NCI-H1092 (cell line): ENCODE data around the gene TRIM16.
A peak's percentile ranks its signal among the peaks of the same experiment; 100 is the strongest.
"Not testable (repeated sequence)": the region's sequence is repeated elsewhere in the genome, so short reads cannot be mapped to it uniquely, and the experiment has no call there.

Experiments used
- DNase-seq: peaks from one replicate; lab custom pipeline; 2025; lab: John Stamatoyannopoulos, UW

TRIM16 gene

GRCh38 chr17:15683824-15684478 lies at the start of gene TRIM16:
Gene TRIM16, minus strand, starts transcription at chr17:15684311. Its CDS starts 32,702 bp downstream, at chr17:15651609.
- peak; percentile 2 for DNase-seq

- not testable (repeated sequence) for DNase-seq
These were observed 49.2 kb upstream of the TRIM16 start for GRCh38 chr17:15733174-15733789.

- not testable (repeated sequence) for DNase-seq
These were observed 47.8 kb upstream of the TRIM16 start, which contains the start of gene TBC1D26 for GRCh38 chr17:15731900-15732299. Gene TBC1D26, plus strand, starts transcription at chr17:15732283. Its CDS starts 3,066 bp downstream, at chr17:15735349.

- not testable (repeated sequence) for DNase-seq
These were observed 46.4 kb upstream of the TRIM16 start for GRCh38 chr17:15730535-15730934.

GRCh38 chr17:15716601-15717563 lies 32.8 kb upstream of the TRIM16 start:
- DNase-seq, result not testable (repeated sequence)

GRCh38 chr17:15708879-15709278 lies 24.8 kb upstream of the TRIM16 start:
- not testable (repeated sequence) for DNase-seq

GRCh38 chr17:15704813-15705212 lies 20.7 kb upstream of the TRIM16 start:
- not testable (repeated sequence) for DNase-seq

- not testable (repeated sequence) for DNase-seq
These were observed 20.1 kb upstream of the TRIM16 start for GRCh38 chr17:15704239-15704638.

GRCh38 chr17:15699937-15700336 lies 15.8 kb upstream of the TRIM16 start:
- not testable (repeated sequence) for DNase-seq

GRCh38 chr17:15699413-15699924 lies 15.4 kb upstream of the TRIM16 start, which contains the start of gene ZNF286A:
Gene ZNF286A, plus strand, starts transcription at chr17:15699752. Its CDS starts 578 bp downstream, at chr17:15700330.
- DNase-seq, result peak; percentile 97

GRCh38 chr17:15698967-15699366 lies 14.9 kb upstream of the TRIM16 start:
- not testable (repeated sequence) for DNase-seq

GRCh38 chr17:15687494-15687893 lies 3.4 kb upstream of the TRIM16 start:
- DNase-seq, result not testable (repeated sequence)

GRCh38 chr17:15683135-15683534 lies 976 bp downstream of the TRIM16 start:
- DNase-seq, result not testable (repeated sequence)

- not testable (repeated sequence) for DNase-seq
These were observed 8.1 kb downstream of the TRIM16 start for GRCh38 chr17:15675991-15676390.

GRCh38 chr17:15674640-15675039 lies 9.5 kb downstream of the TRIM16 start:
- not testable (repeated sequence) for DNase-seq

GRCh38 chr17:15669526-15669925 lies 14.6 kb downstream of the TRIM16 start:
- DNase-seq, result not testable (repeated sequence)

- no peak for DNase-seq
These were observed 20.4 kb downstream of the TRIM16 start for GRCh38 chr17:15663691-15664090.

GRCh38 chr17:15663176-15663575 lies 20.9 kb downstream of the TRIM16 start:
- no peak for DNase-seq

GRCh38 chr17:15662681-15663080 lies 21.4 kb downstream of the TRIM16 start:
- no peak for DNase-seq

- DNase-seq, result no peak
These were observed 24.0 kb downstream of the TRIM16 start for GRCh38 chr17:15660077-15660476.

- DNase-seq, result no peak
These were observed 24.4 kb downstream of the TRIM16 start for GRCh38 chr17:15659663-15660062.

GRCh38 chr17:15659236-15659635 lies 24.9 kb downstream of the TRIM16 start:
- no peak for DNase-seq
